ENCODE measurements around the gene GLS2. TPM values are rescaled to one million over a fixed set of nuclear protein-coding genes. Genes with fewer than 3 reads are reported as not detected.
A peak's percentile ranks its signal among the peaks of the same experiment; 100 is the strongest.
"Not testable (repeated sequence)": the region's sequence is repeated elsewhere in the genome, so short reads cannot be mapped to it uniquely, and the experiment has no call there.

Gene GLS2
- total RNA-seq, 1 donor from 2014 or later: 1.6 TPM

- peak; percentile 73 for DNase-seq (ENCODE audit: low read depth)
Measured at GRCh38 chr12:56448860-56449621, 38.9 kb downstream of the GLS2 start, which contains the start of gene TIMELESS. Gene TIMELESS (minus strand): TSS chr12:56449426. CDS start chr12:56434170, 15,256 bp downstream.

- DNase-seq (ENCODE audit: low read depth): not testable (repeated sequence)
Measured at GRCh38 chr12:56443208-56443607, 44.8 kb downstream of the GLS2 start.

- DNase-seq (ENCODE audit: low read depth): no peak
Measured at GRCh38 chr12:56437430-56438176, 50.4 kb downstream of the GLS2 start.

GRCh38 chr12:56434828-56435227, 53.1 kb downstream of the GLS2 start:
- DNase-seq (ENCODE audit: low read depth): no peak

- no peak for DNase-seq (ENCODE audit: low read depth)
Measured at GRCh38 chr12:56431850-56432249, 56.1 kb downstream of the GLS2 start.

- no peak for DNase-seq (ENCODE audit: low read depth)
Measured at GRCh38 chr12:56431288-56431687, 56.7 kb downstream of the GLS2 start.

- DNase-seq (ENCODE audit: low read depth): no peak
Measured at GRCh38 chr12:56425940-56426438, 62.0 kb downstream of the GLS2 start.

- DNase-seq (ENCODE audit: low read depth): no peak
Measured at GRCh38 chr12:56425193-56425592, 62.8 kb downstream of the GLS2 start.

Other genes with a start within 250 kb of the GLS2 start
- gene ANKRD52, start 229.8 kb downstream of the GLS2 start, total RNA-seq: 27.8 and 76.4 TPM in 2 replicates
- gene COQ10A, start 221.2 kb downstream of the GLS2 start, total RNA-seq: 7.5 and 11.2 TPM in 2 replicates
- gene CS, start 187.8 kb downstream of the GLS2 start, total RNA-seq: 141 and 259 TPM in 2 replicates
- gene CNPY2, start 172.2 kb downstream of the GLS2 start, total RNA-seq: 91.2 and 137 TPM in 2 replicates
- 5.6 and 22.7 TPM in 2 replicates for gene PAN2, start 154.2 kb downstream of the GLS2 start, total RNA-seq
- 1.7 and 25.2 TPM in 2 replicates for gene IL23A, start 149.3 kb downstream of the GLS2 start, total RNA-seq
- 141 and 200 TPM in 2 replicates for gene STAT2, start 128.1 kb downstream of the GLS2 start, total RNA-seq
- not detected in 2 replicates for gene APOF, start 125.3 kb downstream of the GLS2 start, total RNA-seq
- 5.2 and 8.7 TPM in 2 replicates for gene TIMELESS, start 38.7 kb downstream of the GLS2 start, total RNA-seq
- gene MIP, start 33.5 kb downstream of the GLS2 start, total RNA-seq: 0.15 TPM in 1 of 2 replicates, not detected in the other
- gene SPRYD4, start 19.6 kb downstream of the GLS2 start, total RNA-seq: 1.0 and 1.5 TPM in 2 replicates
- gene RBMS2, start 33.7 kb upstream of the GLS2 start, total RNA-seq: 24.8 and 31.3 TPM in 2 replicates
- 16.0 and 45.4 TPM in 2 replicates for gene BAZ2A, start 142.2 kb upstream of the GLS2 start, total RNA-seq
- gene ATP5F1B, start 157.8 kb upstream of the GLS2 start, total RNA-seq: 598 and 691 TPM in 2 replicates
- 89.4 and 156 TPM in 2 replicates for gene PTGES3, start 200.1 kb upstream of the GLS2 start, total RNA-seq
- gene NACA, start 237.1 kb upstream of the GLS2 start, total RNA-seq: 1,165 and 1,223 TPM in 2 replicates

Measured in renal cortical epithelial cell (primary cell).